CD14-positive monocyte (primary cell): ENCODE results near the gene FGGY. TPM values are rescaled to one million over a fixed set of nuclear protein-coding genes. Genes with fewer than 3 reads are reported as not detected.

Experiments
- DNase-seq, 3 donors: peaks; one replicate each; pipeline ENCODE4 v3.0.0-alpha.2; 2011 to 2022
- H2AFZ ChIP-seq: 2 replicates; pipeline ENCODE4 v1.6.0; 2012; ENCODE audit warnings: mild to moderate bottlenecking, low read depth, low read length, inconsistent platforms; ENCODE audit not compliant: insufficient read depth, poor library complexity, severe bottlenecking
- H3K27ac ChIP-seq, 2 donors: 1 replicate in 1 of 2; 2 replicates in 1 of 2; pipeline ENCODE4 v1.5.1; 2012 to 2013; ENCODE audit warnings: low read length in 2 of 2, control low read depth in 1 of 2, inconsistent platforms in 1 of 2, low read depth in 1 of 2, mild to moderate bottlenecking in 1 of 2
- H3K27me3 ChIP-seq, 2 donors: one replicate each; pipeline versions ENCODE4 v1.6.0 to v1.6.1; 2011 to 2013; ENCODE audit warnings: low read length in 2 of 2; ENCODE audit not compliant: control insufficient read depth in 2 of 2, insufficient read depth in 2 of 2
- H3K36me3 ChIP-seq, 2 donors: replicated peaks in 1 of 2; 1 replicate in 1 of 2; 2 replicates in 1 of 2; pipeline versions ENCODE4 v1.5.1 to v1.6.1; 2012 to 2013; ENCODE audit warnings: low read length in 2 of 2, control low read depth in 1 of 2, inconsistent platforms in 1 of 2, mild to moderate bottlenecking in 1 of 2; ENCODE audit not compliant: insufficient read depth in 2 of 2, control insufficient read depth in 1 of 2
- H3K4me1 ChIP-seq, 2 donors: 1 replicate in 1 of 2; 2 replicates in 1 of 2; pipeline versions ENCODE4 v1.5.1 to v1.6.1; 2012 to 2013; ENCODE audit warnings: low read length in 2 of 2, control low read depth in 1 of 2, inconsistent platforms in 1 of 2, mild to moderate bottlenecking in 1 of 2, moderate library complexity in 1 of 2; ENCODE audit not compliant: insufficient read depth in 2 of 2, control insufficient read depth in 1 of 2
- H3K4me2 ChIP-seq: replicated peaks from 2 replicates; pipeline ENCODE3; 2012; ENCODE audit warnings: low read length, moderate library complexity, mild to moderate bottlenecking; ENCODE audit not compliant: poor library complexity, severe bottlenecking; ENCODE audit errors: extremely low read depth
- H3K4me3 ChIP-seq, 3 experiments: fragments of 200-600 bp in 1 of 3; sonication (generic) in 1 of 3; replicated peaks in 1 of 3; 1 replicate in 2 of 3; 2 replicates in 1 of 3; pipeline ENCODE4 v1.5.1; 2011 to 2013; ENCODE audit warnings: low read length in 3 of 3, mild to moderate bottlenecking in 3 of 3, control low read depth in 2 of 3, low read depth in 2 of 3, inconsistent platforms in 1 of 3, moderate library complexity in 1 of 3
- H3K79me2 ChIP-seq: 2 replicates; pipeline ENCODE4 v1.6.0; 2012; ENCODE audit warnings: mild to moderate bottlenecking, control low read depth, inconsistent platforms, low read length, moderate library complexity; ENCODE audit not compliant: insufficient read depth
- H3K9ac ChIP-seq: 2 replicates; pipeline ENCODE4 v1.6.0; 2017; ENCODE audit warnings: low read length, mild to moderate bottlenecking; ENCODE audit not compliant: insufficient read depth, poor library complexity, severe bottlenecking
- H3K9me3 ChIP-seq, 2 donors: replicated peaks in 1 of 2; 1 replicate in 1 of 2; 2 replicates in 1 of 2; pipeline versions ENCODE4 v1.5.1 to v1.6.1; 2012 to 2013; ENCODE audit warnings: low read length in 2 of 2, control low read depth in 1 of 2; ENCODE audit not compliant: control insufficient read depth in 1 of 2, insufficient read depth in 1 of 2
- H4K20me1 ChIP-seq: 2 replicates; pipeline ENCODE4 v1.6.0; 2012; ENCODE audit warnings: mild to moderate bottlenecking, low read length, control low read depth, moderate library complexity; ENCODE audit not compliant: insufficient read depth
- H3K27ac Mint-ChIP-seq, 7 donors: one replicate each; pipeline ENCODE4 v1.8.0; 2020; ENCODE audit warnings: mild to moderate bottlenecking in 7 of 7, mixed read lengths in 7 of 7, moderate library complexity in 6 of 7, inconsistent platforms in 2 of 7
- H3K27me3 Mint-ChIP-seq, 3 donors: one replicate each; pipeline ENCODE4 v1.8.0; 2021 to 2022; ENCODE audit warnings: low read depth in 3 of 3, mild to moderate bottlenecking in 3 of 3, mixed read lengths in 3 of 3, moderate library complexity in 3 of 3, inconsistent platforms in 1 of 3
- H3K36me3 Mint-ChIP-seq, 2 donors: one replicate each; pipeline ENCODE4 v1.8.0; 2020; ENCODE audit warnings: mixed read lengths in 2 of 2, inconsistent platforms in 1 of 2, mild to moderate bottlenecking in 1 of 2
- H3K4me1 Mint-ChIP-seq: one replicate; pipeline ENCODE4 v1.8.0; 2020; ENCODE audit warnings: mild to moderate bottlenecking, mixed read lengths
- H3K4me3 Mint-ChIP-seq, 2 donors: one replicate each; pipeline ENCODE4 v1.8.0; 2020; ENCODE audit warnings: mild to moderate bottlenecking in 2 of 2, mixed read lengths in 2 of 2, moderate library complexity in 1 of 2
- H3K9me3 Mint-ChIP-seq, 7 donors: one replicate each; pipeline ENCODE4 v1.8.0; 2020 to 2022; ENCODE audit warnings: mixed read lengths in 7 of 7, mild to moderate bottlenecking in 6 of 7, moderate library complexity in 6 of 7, inconsistent platforms in 2 of 7
- WGBS: methylation state at CpG from one replicate; pipeline ENCODE4 v1.1.5; 2013; ENCODE audit warnings: missing lambda C conversion rate; ENCODE audit not compliant: insufficient coverage; 5-methylcytosine and 5-hydroxymethylcytosine counted together
- intact Hi-C, 2 donors: fragments of 100-400 bp; cut with micrococcal nuclease; formaldehyde crosslinking; loops; one replicate each; pipeline versions ENCODE4 v1.15.0 to v1.15.1; 2023
- polyA plus RNA-seq, 3 donors: library from polyadenylated mRNA; depleted of rRNA in 1 of 3; unstranded in 2 of 3; stranded (reverse) in 1 of 3; fragments of 300-500 nt in 2 of 3; fragments of >200 nt in 1 of 3; fragmentation: Illumina TruSeq in 2 of 3; gene quantifications; 1 replicate in 2 of 3; 2 replicates in 1 of 3; pipeline ENCODE4 v1.2.3, GENCODE V29; 2012 to 2021
- TF ChIP-seq, protein P1 (sequence below): fragments of 200-600 bp; IDR thresholded peaks from one replicate; pipeline ENCODE4 v1.8.0; 2022; ENCODE audit warnings: antibody characterized with exemption, mild to moderate bottlenecking

Gene FGGY
- polyA plus RNA-seq, 3 donors: 2.3 to 4.3 (median 2.9) TPM

DNA sequence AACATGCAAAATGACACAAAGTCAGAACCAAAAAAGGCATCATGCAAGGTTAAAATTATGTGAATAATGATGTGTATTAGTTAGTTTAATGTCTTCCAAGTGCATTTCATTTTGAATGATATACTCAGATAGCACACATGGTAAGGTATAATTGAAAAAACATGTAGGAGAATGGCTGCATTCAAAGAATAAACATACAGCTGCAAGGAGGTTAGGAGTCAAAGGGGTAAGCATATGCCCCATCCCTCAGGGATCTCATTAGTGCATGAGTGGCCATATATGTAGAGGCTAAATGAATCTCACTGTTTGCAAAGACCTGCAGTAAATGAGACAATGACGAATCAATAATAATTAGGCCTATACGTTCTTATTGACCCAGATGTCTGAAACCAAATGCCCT, 338.2 kb downstream of the FGGY start:
- Histone ChIP-seq H3K9me3 (no peaks in the 10 kb centered on the region), H3K4me2 (no peak overlapping the region), H3K4me1 (peaks cover 6 to 8% of the 10 kb centered on the region in 2 donors), H4K20me1 (no peaks in the 10 kb centered on the region), H3K36me3 (no peaks in the 10 kb centered on the region), H3K27ac (no peak overlapping the region), H3K27me3 (no peaks in the 10 kb centered on the region), H3K4me3 (no peak overlapping the region), H3K79me2 (no peaks in the 10 kb centered on the region), H2AFZ (no peak overlapping the region), H3K9ac (no peak overlapping the region)
- TF ChIP-seq, protein P1, sequence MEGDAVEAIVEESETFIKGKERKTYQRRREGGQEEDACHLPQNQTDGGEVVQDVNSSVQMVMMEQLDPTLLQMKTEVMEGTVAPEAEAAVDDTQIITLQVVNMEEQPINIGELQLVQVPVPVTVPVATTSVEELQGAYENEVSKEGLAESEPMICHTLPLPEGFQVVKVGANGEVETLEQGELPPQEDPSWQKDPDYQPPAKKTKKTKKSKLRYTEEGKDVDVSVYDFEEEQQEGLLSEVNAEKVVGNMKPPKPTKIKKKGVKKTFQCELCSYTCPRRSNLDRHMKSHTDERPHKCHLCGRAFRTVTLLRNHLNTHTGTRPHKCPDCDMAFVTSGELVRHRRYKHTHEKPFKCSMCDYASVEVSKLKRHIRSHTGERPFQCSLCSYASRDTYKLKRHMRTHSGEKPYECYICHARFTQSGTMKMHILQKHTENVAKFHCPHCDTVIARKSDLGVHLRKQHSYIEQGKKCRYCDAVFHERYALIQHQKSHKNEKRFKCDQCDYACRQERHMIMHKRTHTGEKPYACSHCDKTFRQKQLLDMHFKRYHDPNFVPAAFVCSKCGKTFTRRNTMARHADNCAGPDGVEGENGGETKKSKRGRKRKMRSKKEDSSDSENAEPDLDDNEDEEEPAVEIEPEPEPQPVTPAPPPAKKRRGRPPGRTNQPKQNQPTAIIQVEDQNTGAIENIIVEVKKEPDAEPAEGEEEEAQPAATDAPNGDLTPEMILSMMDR: no peak
- Mint-ChIP-seq H3K4me1 (peaks cover 9% of the 10 kb centered on the region), H3K27me3 (peaks cover 0 to 6% (median 3%) of the 10 kb centered on the region in 3 donors), H3K36me3 (no peaks in the 10 kb centered on the region), H3K9me3 (peaks cover 0 to 2% (median 0%) of the 10 kb centered on the region in 7 donors), H3K4me3 (no peak overlapping the region), H3K27ac (no peak overlapping the region)
- no peak for DNase-seq
- intact Hi-C loops: no loop called here
- 100% methylated on average over 2 of the region's 2 CpGs for WGBS

DNA sequence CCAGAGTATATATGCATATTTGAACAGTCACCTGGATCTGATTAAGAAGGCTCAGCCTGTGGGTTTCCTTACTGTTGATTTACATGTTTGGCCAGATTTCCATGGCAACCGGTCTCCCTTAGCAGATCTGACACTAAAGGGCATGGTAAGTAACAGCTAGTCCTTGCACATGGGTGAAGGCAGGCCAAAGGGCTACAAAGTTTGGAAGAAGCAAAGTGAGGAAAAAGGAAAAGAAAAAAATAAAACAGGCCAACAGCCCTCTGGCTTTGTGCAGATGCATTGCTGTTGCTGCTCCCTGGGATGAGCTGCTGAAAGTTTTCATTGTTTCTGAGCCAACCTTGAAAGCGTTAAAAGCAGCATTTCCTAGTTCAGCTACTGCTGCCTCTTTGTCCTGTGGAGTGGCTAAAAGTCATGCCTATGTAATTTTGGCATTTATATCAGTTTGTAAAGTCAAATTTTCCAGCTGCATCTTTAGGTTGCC, 341.4 kb downstream of the FGGY start:
- Histone ChIP-seq H2AFZ (no peak overlapping the region), H3K9ac (no peak overlapping the region), H3K27me3 (no peaks in the 10 kb centered on the region), H3K4me3 (no peak overlapping the region), H3K36me3 (no peaks in the 10 kb centered on the region), H3K4me2 (no peak overlapping the region), H3K27ac (no peak overlapping the region), H4K20me1 (no peaks in the 10 kb centered on the region), H3K4me1 (peaks cover 6 to 8% of the 10 kb centered on the region in 2 donors), H3K79me2 (no peaks in the 10 kb centered on the region), H3K9me3 (no peaks in the 10 kb centered on the region)
- Mint-ChIP-seq H3K9me3 (peaks cover 0 to 4% (median 0%) of the 10 kb centered on the region in 7 donors), H3K27me3 (peaks cover under 1 to 2% (median 1%) of the 10 kb centered on the region in 3 donors), H3K4me1 (peaks cover 9% of the 10 kb centered on the region), H3K27ac (no peak overlapping the region), H3K36me3 (no peaks in the 10 kb centered on the region), H3K4me3 (no peak overlapping the region)
- DNase-seq: no peak
- TF ChIP-seq, protein P1: no peak
- WGBS: 100% methylated on average over 2 of the region's 2 CpGs
- intact Hi-C loops: no loop called here
